ENCODE data around the gene SAC3D1. TPM values are rescaled to one million over a fixed set of nuclear protein-coding genes. Genes with fewer than 3 reads are reported as not detected.

SAC3D1 gene
- total and polyA plus RNA-seq, 8 donors, result 1.8 to 97.6 (median 11.7) TPM

DNA sequence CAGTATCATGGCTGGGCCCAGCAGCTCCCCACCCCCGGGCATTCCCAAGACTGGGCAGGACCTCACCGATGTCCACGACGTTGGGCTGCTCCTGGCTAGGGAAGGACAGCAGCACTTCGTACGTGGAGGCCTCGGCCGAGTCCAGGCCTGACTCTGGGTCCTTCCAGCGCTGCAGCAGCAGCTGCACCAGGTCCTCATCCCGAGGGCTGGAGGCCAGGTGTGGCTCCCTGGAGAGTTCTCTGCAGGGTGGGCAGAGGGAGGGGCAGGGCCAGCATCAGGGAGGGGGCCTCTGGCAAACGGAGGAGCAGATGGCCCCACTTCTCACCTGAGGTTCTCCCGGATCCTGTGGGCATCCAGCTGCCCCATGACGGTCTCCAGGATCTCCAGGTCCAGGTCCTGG is 17.0 kb downstream of the SAC3D1 start:
- no peaks in the 10 kb centered on the region for H3K9me3 ChIP-seq
- DNase-seq, result no peak
- H3K4me1 ChIP-seq, result no peaks in the 10 kb centered on the region
- H3K36me3 ChIP-seq, result no peaks in the 10 kb centered on the region
- no peak overlapping the region for H3K4me3 ChIP-seq
- TF ChIP-seq EP300 (IDR thresholded peaks at IDR 0.05), result no peak
- no peak for TF ChIP-seq POLR2A (IDR thresholded peaks at IDR 0.05)
- TF ChIP-seq, protein P1, sequence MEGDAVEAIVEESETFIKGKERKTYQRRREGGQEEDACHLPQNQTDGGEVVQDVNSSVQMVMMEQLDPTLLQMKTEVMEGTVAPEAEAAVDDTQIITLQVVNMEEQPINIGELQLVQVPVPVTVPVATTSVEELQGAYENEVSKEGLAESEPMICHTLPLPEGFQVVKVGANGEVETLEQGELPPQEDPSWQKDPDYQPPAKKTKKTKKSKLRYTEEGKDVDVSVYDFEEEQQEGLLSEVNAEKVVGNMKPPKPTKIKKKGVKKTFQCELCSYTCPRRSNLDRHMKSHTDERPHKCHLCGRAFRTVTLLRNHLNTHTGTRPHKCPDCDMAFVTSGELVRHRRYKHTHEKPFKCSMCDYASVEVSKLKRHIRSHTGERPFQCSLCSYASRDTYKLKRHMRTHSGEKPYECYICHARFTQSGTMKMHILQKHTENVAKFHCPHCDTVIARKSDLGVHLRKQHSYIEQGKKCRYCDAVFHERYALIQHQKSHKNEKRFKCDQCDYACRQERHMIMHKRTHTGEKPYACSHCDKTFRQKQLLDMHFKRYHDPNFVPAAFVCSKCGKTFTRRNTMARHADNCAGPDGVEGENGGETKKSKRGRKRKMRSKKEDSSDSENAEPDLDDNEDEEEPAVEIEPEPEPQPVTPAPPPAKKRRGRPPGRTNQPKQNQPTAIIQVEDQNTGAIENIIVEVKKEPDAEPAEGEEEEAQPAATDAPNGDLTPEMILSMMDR (IDR thresholded peaks at IDR 0.05), result no peak
- TF ChIP-seq POLR2AphosphoS5 (IDR thresholded peaks at IDR 0.05), result no peak
- peaks cover 0 to 15% (median 0%) of the 10 kb centered on the region in 3 donors for H3K27me3 ChIP-seq
- whole genome bisulfite sequencing, 5 donors, result 60 to 76% (median 74%) methylated on average over 1 to 13 of the region's 13 CpGs
- intact Hi-C loops (cut with DNase I; ENCODE audit: low total_unique reads), result no loop called here
- no peak overlapping the region for H3K27ac ChIP-seq

DNA sequence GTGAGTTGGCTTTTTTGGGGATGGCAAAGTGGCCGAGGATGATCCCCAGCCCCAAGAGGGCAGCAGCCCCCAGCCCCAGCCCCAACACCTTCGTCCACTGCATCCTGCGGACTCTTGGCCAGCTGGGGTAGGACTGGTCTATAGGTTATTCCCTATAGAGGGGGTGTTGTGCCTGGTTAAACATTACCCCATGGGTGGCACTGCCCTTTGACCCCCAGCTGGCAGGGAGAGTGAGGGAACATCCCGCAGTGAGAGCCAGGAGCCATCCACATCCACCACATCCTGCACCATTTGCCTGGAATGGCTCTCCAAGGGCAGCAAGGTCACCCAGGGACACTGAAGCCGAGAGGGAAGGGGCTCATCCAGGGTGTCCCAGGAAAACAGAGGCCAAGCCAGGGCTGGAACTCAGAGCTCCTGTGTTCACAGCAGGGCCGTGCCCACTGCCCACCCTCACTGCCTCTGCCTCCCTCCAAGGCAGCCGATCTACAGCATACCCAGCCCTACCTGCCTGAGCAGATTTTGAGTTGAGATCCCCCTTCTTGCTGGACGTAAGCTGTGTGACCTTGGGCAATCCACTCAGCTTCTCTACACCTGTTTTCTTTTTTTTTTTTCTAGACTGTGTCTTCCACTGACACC is 17.5 kb downstream of the SAC3D1 start, which contains the start of gene NAALADL1:
NAALADL1 (minus strand) TSS at position 135 of the 636 bp plus-strand sequence; CDS start at position 103, 32 bp downstream.
- 74 to 83% (median 78%) methylated on average over 6 to 8 of the region's 8 CpGs for WGBS, 5 donors
- no peak for DNase-seq
- Histone ChIP-seq H3K36me3 (no peaks in the 10 kb centered on the region), H3K4me3 (no peak within 1 kb of the TSS), H3K27me3 (peaks cover 0 to 9% (median 0%) of the 10 kb centered on the region in 3 donors), H3K27ac (no peak within 1 kb of the TSS), H3K9me3 (no peaks in the 10 kb centered on the region), H3K4me1 (no peaks in the 10 kb centered on the region)
- intact Hi-C loops (cut with DNase I; ENCODE audit: low total_unique reads), result no loop called here
- TF ChIP-seq POLR2A (IDR thresholded peaks at IDR 0.05), result no peak
- no peak for TF ChIP-seq EP300 (IDR thresholded peaks at IDR 0.05)
- no peak for TF ChIP-seq POLR2AphosphoS5 (IDR thresholded peaks at IDR 0.05)
- TF ChIP-seq, protein P1 (IDR thresholded peaks at IDR 0.05), result no peak

DNA sequence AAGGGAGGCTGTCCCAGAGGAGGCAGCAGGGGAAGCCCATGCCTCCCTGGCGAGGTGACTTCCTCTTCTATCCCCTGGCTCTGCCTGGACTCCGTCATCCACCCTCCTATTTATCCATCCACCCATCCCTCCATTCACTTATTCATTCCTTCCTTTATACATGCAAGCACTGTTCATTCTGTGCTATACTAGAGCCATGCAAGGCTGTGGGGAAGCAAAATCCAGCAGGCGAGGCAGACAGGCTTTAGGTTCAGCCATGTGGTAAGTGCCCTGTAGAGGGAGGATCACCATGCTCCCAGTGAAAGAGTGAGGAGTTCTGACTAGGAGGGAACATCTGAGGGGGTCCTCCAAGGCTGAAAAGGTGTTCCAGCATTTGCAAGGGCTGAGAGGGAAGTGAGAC is 18.5 kb downstream of the SAC3D1 start:
- 56 to 70% (median 64%) methylated on average over 3 of the region's 3 CpGs for WGBS, 5 donors
- DNase-seq, result no peak
- no peak overlapping the region for H3K27ac ChIP-seq

DNA sequence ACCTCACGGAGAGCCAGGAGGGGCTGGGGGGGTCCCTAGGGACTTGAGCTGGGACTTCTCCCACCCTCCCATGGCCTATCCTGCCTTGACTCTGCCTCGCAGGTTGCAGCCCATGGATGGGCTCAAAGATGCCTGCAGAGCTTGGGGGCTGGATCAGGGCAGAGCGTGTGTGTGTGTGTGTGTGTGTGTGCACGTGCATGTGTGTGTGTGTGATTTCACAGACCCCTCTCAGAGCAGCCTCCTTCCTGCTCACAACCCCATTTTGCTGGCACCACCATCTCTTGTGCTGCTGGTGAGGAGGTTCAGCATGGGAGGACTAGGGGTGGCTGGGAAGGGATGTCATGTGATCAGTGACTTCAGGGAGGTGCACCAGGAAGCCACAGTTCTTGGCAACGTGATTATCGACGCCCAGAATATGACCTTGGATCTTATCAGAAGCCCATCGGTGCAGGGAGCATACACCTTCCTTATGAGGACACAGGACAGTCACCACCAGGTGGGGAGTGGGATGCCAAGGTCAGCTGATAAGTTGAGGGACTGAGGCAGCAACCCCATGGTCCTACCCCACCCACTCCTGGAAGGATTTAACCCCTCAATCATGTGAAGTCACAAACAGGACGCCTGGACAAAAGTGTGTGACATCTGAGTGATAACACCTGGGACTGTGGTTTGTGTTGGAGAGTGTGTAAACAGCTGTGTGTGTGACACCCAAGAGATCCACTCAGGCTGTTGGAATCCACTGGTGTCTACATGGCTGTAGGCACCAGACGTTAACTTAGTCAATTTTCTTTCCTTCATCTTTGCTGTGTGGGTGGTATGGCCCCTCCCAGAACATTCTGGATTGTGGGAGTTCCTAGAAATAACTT is 19.2 kb downstream of the SAC3D1 start:
- 41 to 50% (median 46%) methylated on average over 8 to 10 of the region's 10 CpGs for WGBS, 5 donors

More for the DNA sequence above, 18.5 kb downstream of the SAC3D1 start:
- H3K4me1 ChIP-seq, result no peaks in the 10 kb centered on the region
- H3K27me3 ChIP-seq, result no peaks in the 10 kb centered on the region
- no peak overlapping the region for H3K4me3 ChIP-seq
- intact Hi-C loops (cut with DNase I; ENCODE audit: low total_unique reads), result no loop called here
- H3K36me3 ChIP-seq, result no peaks in the 10 kb centered on the region
- no peaks in the 10 kb centered on the region for H3K9me3 ChIP-seq
- TF ChIP-seq EP300 (IDR thresholded peaks at IDR 0.05), result no peak
- TF ChIP-seq, protein P1 (IDR thresholded peaks at IDR 0.05), result no peak
- TF ChIP-seq POLR2AphosphoS5 (IDR thresholded peaks at IDR 0.05), result no peak
- no peak for TF ChIP-seq POLR2A (IDR thresholded peaks at IDR 0.05)

More for the DNA sequence above, 19.2 kb downstream of the SAC3D1 start:
- no peaks in the 10 kb centered on the region for H3K36me3 ChIP-seq
- intact Hi-C loops (cut with DNase I; ENCODE audit: low total_unique reads), result no loop called here
- TF ChIP-seq POLR2AphosphoS5 (IDR thresholded peaks at IDR 0.05) (no peak), POLR2A (IDR thresholded peaks at IDR 0.05) (no peak), EP300 (IDR thresholded peaks at IDR 0.05) (no peak)
- TF ChIP-seq, protein P1 (IDR thresholded peaks at IDR 0.05), result no peak
- no peaks in the 10 kb centered on the region for H3K4me1 ChIP-seq
- no peaks in the 10 kb centered on the region for H3K27me3 ChIP-seq
- H3K4me3 ChIP-seq, result no peak overlapping the region
- no peaks in the 10 kb centered on the region for H3K9me3 ChIP-seq
- DNase-seq, result no peak
- no peak overlapping the region for H3K27ac ChIP-seq
